ENCODE data around the gene RBM12.
"Not testable (repeated sequence)": the region's sequence is repeated elsewhere in the genome, so short reads cannot be mapped to it uniquely, and the experiment has no call there.

RBM12 gene, protein sequence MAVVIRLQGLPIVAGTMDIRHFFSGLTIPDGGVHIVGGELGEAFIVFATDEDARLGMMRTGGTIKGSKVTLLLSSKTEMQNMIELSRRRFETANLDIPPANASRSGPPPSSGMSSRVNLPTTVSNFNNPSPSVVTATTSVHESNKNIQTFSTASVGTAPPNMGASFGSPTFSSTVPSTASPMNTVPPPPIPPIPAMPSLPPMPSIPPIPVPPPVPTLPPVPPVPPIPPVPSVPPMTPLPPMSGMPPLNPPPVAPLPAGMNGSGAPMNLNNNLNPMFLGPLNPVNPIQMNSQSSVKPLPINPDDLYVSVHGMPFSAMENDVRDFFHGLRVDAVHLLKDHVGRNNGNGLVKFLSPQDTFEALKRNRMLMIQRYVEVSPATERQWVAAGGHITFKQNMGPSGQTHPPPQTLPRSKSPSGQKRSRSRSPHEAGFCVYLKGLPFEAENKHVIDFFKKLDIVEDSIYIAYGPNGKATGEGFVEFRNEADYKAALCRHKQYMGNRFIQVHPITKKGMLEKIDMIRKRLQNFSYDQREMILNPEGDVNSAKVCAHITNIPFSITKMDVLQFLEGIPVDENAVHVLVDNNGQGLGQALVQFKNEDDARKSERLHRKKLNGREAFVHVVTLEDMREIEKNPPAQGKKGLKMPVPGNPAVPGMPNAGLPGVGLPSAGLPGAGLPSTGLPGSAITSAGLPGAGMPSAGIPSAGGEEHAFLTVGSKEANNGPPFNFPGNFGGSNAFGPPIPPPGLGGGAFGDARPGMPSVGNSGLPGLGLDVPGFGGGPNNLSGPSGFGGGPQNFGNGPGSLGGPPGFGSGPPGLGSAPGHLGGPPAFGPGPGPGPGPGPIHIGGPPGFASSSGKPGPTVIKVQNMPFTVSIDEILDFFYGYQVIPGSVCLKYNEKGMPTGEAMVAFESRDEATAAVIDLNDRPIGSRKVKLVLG

GRCh38 chr20:35664466-35665206 is at the start of gene RBM12, which contains the start of gene CPNE1:
Gene RBM12, minus strand, starts transcription at chr20:35664900. Its CDS starts 9,578 bp downstream, at chr20:35655322.
Gene CPNE1, minus strand, starts transcription at chr20:35664900. Its CDS starts 31,977 bp downstream, at chr20:35632923.
- DNase-seq: peak; percentile 94

DNA sequence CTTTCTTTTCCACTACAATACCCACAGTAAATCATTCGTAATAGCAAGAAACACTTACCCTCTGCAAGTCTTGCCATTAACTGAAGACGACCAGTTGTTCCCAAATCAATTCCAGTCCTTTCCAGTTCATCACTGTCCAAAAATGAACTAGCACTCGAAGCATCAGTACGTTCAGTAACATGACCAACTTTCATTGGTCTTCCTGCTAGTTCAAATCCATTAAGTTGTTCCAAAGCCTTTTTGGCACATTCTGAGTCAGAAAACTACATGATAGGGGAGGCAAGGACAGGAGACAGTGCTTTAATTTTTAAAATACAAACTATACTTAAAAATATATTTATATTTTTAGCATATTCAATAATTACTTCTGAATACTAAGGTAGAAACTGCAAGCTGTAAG is 49.4 kb upstream of the RBM12 start:
- DNase-seq: no peak

DNA sequence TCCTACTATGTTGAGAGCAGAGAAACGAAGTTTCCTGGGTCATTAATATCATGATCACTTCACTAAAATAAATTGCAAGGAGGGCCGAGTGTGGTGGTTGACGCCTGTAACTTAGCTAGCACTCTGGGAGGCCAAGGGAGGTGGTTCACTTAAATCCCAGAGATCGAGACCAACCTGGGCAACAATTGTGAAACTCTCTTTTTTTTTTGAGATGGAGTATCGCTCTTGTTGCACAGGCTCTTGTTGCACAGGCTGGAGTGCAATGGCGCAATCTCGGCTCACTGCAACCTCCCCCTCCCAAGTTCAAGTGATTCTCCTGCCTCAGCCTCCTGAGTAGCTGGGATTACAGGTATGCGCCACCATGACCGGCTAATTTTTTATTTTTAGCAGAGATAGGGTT is 48.4 kb upstream of the RBM12 start:
- DNase-seq: not testable (repeated sequence)

- no peak for DNase-seq
Measured at GRCh38 chr20:35711588-35712209, 47.0 kb upstream of the RBM12 start.

DNA sequence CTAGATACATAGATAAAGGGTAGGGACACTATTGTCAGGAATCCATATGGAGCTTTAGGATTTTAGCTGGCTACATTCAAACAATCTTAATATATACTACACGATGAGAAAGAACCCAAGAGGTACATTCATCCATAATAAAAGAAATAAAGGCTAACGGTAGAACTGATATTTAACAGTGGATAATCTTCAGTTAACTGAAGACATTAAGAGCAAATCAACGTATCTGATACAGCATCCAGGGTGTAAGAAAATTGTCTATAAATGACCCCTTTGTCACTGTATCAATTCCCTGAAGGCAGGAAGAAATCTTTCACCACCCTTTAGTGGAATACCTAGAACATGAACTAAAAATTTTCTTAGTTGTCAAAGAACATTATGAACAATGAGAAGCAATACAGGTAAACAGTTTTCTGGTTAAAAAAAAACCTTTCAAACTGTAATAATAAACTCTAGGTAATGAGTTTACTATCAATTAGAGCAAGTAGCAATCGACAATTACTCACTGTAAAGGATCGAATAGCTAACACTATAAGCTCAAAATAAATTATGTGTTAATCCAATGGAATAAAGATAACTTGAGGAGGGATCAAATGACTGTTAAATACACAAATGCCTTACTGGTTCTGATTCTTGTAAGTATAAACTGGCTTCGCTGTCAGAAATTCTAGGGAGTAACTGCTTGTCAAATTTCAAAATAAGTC is 46.3 kb upstream of the RBM12 start:
- no peak for DNase-seq

- no peak for DNase-seq
Measured at GRCh38 chr20:35710039-35710438, 45.3 kb upstream of the RBM12 start.

DNA sequence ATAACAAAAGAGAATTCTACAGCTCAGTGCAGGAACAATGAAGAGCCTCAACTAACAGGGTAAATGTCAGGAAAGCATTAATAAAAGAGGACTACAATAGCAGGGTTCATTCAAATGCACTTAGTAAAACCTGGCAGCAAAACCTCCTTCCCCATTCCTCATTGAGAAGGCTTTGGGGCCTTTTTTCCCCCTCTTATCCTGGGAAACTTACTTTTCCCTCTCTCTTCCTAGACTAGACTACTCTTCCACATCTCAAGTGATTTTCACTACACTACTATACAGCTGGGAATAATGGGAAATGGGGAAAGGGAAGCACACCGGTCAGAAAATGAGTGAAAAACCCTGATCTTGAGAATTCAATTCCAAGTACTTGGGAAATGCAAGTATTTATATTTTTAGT is 44.6 kb upstream of the RBM12 start:
- DNase-seq: no peak

DNA sequence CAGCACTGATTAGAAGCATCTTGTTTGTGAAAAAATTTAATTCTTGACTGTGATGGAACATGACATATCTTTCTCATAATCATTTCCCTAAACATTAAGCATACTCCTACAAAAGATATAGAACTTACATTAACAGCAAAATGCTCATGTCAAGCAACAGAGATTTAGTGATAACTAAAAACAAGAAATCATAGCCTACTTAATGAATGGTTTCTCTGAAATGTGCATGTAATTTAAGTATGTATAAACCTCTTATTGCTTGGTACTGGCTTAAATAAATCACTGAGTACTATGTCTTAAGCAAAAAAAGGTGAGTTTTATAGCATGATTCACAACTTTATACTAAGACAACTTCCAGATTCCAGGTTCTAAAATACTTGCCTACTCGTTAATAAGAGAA is 43.8 kb upstream of the RBM12 start:
- no peak for DNase-seq

DNA sequence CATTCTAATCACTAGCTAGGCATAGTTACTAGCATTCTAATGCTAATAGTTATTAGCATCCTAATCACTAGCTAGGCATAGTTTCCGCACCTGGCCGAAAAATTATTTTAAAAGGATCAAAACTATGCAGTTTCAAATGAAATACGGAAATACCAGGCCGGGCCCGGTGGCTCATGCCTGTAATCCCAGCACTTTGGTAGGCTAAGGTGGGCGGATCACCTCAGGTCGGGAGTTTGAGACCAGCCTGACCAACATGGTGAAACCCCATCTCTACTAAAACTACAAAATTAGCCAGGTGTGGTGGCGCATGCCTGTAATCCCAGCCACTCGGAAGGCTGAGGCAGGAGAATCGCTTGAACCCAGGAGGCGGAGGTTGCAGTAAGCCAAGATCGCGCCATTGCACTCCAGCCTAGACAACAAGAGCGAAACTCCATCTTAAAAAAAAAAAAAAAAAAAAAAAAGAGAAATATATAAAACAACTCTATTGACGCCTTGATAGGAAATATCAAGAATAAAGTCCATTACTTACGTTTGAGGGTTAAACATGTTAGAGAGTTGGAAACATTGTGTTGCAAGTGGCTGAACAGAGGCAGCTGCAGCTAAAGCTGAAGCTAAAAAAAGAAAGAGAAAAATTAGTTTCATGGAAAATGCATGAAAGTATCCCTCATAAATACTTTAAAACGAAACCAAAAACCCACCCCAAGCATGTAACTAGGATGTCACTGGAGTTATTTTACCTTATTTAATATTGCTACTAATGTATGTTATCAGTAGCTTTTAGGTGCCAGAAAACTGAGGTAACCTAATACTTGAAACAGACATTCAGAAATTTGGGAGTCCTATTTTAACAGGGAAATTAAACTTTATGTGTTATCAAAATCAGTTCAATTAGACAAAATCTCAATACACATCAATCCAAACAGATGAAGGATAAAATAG is 42.2 kb upstream of the RBM12 start:
- not testable (repeated sequence) for DNase-seq

DNA sequence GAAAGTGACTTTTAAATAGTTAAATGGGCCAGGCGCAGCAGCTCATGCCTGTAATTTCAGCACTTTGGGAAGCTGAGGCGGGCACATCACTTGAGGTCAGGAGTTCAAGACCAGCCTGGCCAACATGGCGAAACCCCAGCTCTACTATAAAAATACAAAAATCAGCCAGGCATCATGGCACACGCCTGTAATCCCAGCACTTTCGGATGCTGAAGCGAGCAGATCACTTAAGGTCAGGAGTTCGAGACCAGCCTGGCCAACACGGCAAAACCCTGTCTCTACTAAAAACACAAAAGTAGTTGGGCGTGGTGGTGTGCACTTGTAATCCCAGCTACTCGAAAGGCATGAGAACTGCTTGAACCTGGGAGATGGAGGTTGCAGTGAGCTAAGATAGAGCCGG is 41.2 kb upstream of the RBM12 start:
- DNase-seq: not testable (repeated sequence)

GRCh38 chr20:35704514-35705261 is 40.0 kb upstream of the RBM12 start:
- DNase-seq: no peak

DNA sequence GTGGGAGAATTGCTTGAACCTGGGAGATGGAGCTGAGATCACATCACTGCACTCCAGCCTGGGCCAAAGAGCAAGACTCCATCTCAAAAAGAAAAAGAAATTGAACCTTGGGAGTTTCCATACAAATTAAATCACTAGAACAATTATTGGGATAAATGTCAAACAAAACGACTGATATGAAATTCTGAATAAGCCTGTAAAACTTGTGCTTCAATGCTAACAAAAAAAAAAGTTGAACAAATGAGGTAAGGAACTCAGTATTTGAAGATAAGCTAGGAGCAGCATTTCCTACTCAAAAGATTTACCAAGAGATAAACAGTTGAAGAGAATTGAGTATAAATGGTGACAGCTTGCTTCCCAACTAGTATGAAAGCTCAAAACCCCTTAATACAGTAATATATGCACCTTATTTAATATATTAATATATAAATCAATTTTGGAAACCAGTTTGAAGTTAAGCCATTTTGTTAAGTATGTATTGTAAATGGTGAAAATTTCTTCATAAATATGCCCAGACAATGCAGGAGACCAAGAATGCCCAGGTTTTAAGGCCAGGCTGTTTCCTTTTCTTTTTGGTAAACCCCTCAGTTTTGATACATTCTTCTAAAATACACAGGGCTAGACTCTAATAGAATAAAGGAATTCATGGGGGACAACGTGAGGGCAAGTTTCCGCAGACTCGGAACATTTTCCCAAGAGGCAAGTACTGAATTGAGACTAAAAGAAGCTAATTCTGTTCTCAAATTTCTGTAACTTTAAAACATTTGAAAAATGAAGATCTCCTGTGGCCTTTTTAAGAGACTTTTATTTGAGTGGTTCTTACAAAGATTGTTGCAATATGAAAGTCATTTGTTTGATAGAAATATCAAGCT is 38.4 kb upstream of the RBM12 start:
- no peak for DNase-seq

- no peak for DNase-seq
Measured at GRCh38 chr20:35702051-35702823, 37.5 kb upstream of the RBM12 start.

DNA sequence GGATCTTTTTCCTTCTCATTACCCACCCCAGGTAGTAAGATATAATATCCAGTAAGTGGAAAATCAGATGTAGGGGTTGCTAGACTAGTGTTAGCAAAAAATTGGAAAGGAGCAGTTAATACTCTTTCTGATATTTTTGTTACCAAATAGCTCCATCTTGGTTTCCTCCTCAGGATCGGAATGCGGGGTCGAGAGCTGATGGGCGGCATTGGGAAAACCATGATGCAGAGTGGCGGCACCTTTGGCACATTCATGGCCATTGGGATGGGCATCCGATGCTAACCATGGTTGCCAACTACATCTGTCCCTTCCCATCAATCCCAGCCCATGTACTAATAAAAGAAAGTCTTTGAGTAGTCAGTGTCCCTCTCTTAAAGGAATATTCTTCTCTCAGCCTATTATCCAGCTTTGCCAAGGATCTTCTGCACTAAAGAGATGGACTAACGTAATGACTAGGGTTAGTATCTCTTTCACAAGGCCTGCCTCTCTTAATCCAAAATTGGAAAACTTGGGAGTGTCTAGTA is 36.0 kb upstream of the RBM12 start:
- DNase-seq: no peak

- DNase-seq: no peak
Measured at GRCh38 chr20:35699957-35700624, 35.4 kb upstream of the RBM12 start.

GRCh38 chr20:35699127-35699956 is 34.6 kb upstream of the RBM12 start, which contains the start of the genes NFS1 and ROMO1:
Gene NFS1, minus strand, starts transcription at chr20:35699352. Its CDS starts 64 bp downstream, at chr20:35699288.
Gene ROMO1, plus strand, starts transcription at chr20:35699405. Its CDS starts 228 bp downstream, at chr20:35699633.
- peak; percentile 88 to 89 for DNase-seq
